ENCODE data around the gene ARHGEF11.
A peak's percentile ranks its signal among the peaks of the same experiment; 100 is the strongest.

The ARHGEF11 gene

DNA sequence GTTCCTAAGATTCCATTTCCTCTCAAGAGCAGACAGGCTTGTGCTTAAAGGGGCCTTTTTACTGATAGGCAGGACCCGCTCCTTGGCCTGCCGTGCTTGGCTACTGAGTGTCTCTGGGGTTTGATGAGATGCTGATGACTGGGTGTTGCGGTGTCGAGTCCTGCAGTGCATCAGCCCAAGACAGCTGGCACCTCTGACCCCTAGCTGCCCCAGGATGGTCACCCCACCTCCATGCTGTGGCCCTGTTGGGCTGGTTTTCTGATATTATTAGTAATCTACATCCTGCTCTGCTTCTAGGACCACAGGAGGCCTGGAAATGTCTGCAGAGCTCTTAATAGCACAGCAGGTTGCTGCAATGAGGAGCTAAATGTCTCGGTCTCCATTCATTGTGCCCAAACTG lies 96.4 kb downstream of the ARHGEF11 start:
- no peak overlapping the region for H3K4me3 ChIP-seq (ENCODE audit: low read depth, low read length)
- TF ChIP-seq MAX (IDR thresholded peaks at IDR 0.05; ENCODE audit: low read depth, low read length) (no peak), POLR2A (IDR thresholded peaks at IDR 0.05; ENCODE audit: extremely low read depth, insufficient read length) (no peak), MYC (IDR thresholded peaks at IDR 0.05; ENCODE audit: low read depth, low read length) (no peak)
- TF ChIP-seq, protein P1, sequence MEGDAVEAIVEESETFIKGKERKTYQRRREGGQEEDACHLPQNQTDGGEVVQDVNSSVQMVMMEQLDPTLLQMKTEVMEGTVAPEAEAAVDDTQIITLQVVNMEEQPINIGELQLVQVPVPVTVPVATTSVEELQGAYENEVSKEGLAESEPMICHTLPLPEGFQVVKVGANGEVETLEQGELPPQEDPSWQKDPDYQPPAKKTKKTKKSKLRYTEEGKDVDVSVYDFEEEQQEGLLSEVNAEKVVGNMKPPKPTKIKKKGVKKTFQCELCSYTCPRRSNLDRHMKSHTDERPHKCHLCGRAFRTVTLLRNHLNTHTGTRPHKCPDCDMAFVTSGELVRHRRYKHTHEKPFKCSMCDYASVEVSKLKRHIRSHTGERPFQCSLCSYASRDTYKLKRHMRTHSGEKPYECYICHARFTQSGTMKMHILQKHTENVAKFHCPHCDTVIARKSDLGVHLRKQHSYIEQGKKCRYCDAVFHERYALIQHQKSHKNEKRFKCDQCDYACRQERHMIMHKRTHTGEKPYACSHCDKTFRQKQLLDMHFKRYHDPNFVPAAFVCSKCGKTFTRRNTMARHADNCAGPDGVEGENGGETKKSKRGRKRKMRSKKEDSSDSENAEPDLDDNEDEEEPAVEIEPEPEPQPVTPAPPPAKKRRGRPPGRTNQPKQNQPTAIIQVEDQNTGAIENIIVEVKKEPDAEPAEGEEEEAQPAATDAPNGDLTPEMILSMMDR (IDR thresholded peaks at IDR 0.05; ENCODE audit: low read depth, low read length), result no peak

DNA sequence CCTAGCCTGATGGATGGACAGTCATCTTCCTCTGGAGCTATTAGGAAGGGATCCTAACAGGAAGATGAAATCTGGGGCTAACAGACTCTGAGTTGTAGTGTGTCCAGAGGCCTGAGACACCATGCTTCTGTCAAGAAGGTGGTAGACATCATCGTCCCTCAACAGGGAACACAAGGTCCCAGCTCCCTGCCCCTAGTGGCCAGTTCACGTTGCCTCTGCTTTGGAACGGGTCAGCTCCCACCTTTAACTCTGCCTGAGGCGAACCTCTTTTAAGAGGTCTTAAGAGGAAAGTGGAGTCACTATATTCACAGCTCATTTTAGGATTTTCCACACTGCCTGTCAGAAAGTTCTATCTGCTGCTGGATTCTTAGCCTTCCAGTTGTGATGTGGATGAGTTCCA lies 96.8 kb downstream of the ARHGEF11 start:
- TF ChIP-seq, protein P1 (IDR thresholded peaks at IDR 0.05; ENCODE audit: low read depth, low read length), result peak; percentile 16
- no peak for TF ChIP-seq MYC (IDR thresholded peaks at IDR 0.05; ENCODE audit: low read depth, low read length)
- TF ChIP-seq MAX (IDR thresholded peaks at IDR 0.05; ENCODE audit: low read depth, low read length), result no peak
- no peak for DNase-seq (ENCODE audit: low read depth)

More for the DNA sequence above, 96.4 kb downstream of the ARHGEF11 start:
- DNase-seq (ENCODE audit: low read depth), result no peak

GRCh38 chr1:156947818-156948525 lies 97.6 kb downstream of the ARHGEF11 start:
- no peak for DNase-seq (ENCODE audit: low read depth)
- TF ChIP-seq MYC (IDR thresholded peaks at IDR 0.05; ENCODE audit: low read depth, low read length) (no peak), MAX (IDR thresholded peaks at IDR 0.05; ENCODE audit: low read depth, low read length) (no peak), POLR2A (IDR thresholded peaks at IDR 0.05; ENCODE audit: extremely low read depth, insufficient read length) (no peak)
- TF ChIP-seq, protein P1 (IDR thresholded peaks at IDR 0.05; ENCODE audit: low read depth, low read length), result no peak

More for the DNA sequence above, 96.8 kb downstream of the ARHGEF11 start:
- no peak overlapping the region for H3K4me3 ChIP-seq (ENCODE audit: low read depth, low read length)

DNA sequence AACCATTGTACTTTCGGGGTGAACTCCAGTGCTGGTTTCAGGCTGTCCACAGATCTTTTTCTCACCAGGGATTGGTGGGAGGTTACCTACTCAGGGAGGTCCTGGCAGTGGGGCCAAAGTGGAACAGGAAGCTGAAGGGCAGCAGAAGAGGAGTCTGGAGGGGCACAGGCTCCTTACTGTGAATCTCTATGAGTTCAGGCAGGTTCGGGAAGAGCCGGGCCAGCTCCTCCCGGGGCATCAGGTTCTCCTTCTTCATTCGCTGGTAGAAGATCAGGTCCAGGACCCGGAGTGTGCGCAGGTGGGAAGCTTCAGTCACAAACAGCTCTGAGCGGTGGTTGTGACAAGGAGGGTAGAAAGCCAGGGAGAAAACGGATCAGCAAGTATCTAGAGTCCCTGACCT lies 98.4 kb downstream of the ARHGEF11 start:
- TF ChIP-seq MYC (IDR thresholded peaks at IDR 0.05; ENCODE audit: low read depth, low read length), result no peak
- no peak for TF ChIP-seq POLR2A (IDR thresholded peaks at IDR 0.05; ENCODE audit: extremely low read depth, insufficient read length)
- no peak for TF ChIP-seq MAX (IDR thresholded peaks at IDR 0.05; ENCODE audit: low read depth, low read length)
- TF ChIP-seq, protein P1 (IDR thresholded peaks at IDR 0.05; ENCODE audit: low read depth, low read length), result no peak
- DNase-seq (ENCODE audit: low read depth), result no peak
- no peak overlapping the region for H3K4me3 ChIP-seq (ENCODE audit: low read depth, low read length)

More at GRCh38 chr1:156947818-156948525, 97.6 kb downstream of the ARHGEF11 start:
- H3K4me3 ChIP-seq (ENCODE audit: low read depth, low read length), result no peak overlapping the region

- DNase-seq (ENCODE audit: low read depth), result no peak
- H3K4me3 ChIP-seq (ENCODE audit: low read depth, low read length), result no peak overlapping the region
- TF ChIP-seq MYC (IDR thresholded peaks at IDR 0.05; ENCODE audit: low read depth, low read length), result no peak
- TF ChIP-seq POLR2A (IDR thresholded peaks at IDR 0.05; ENCODE audit: extremely low read depth, insufficient read length), result no peak
- TF ChIP-seq MAX (IDR thresholded peaks at IDR 0.05; ENCODE audit: low read depth, low read length), result no peak
- TF ChIP-seq, protein P1 (IDR thresholded peaks at IDR 0.05; ENCODE audit: low read depth, low read length), result no peak
Observed at GRCh38 chr1:156945881-156946661, 99.5 kb downstream of the ARHGEF11 start.

Data from NB4 (cell line).